HCT116 (cell line): ENCODE measurements around the gene CERS5. TPM values are rescaled to one million over a fixed set of nuclear protein-coding genes. Genes with fewer than 3 reads are reported as not detected.

Experiments
- ATAC-seq: fragments of 200-7000 bp; cut with Tn5 transposase; 2 replicates; pipeline ENCODE4 v1.9.1; 2020; ENCODE audit warnings: mild to moderate bottlenecking, moderate library complexity
- BruUV-seq: library from RNA; stranded (reverse); fragments of 400-500 nt; replicated peaks from 2 replicates; lab custom pipeline; 2021; lab: Mats Ljungman, UMichigan
- CTCF ChIA-PET: fragments of 300-600 bp; sonication (Branson Sonifier 250); formaldehyde crosslinking; loops from one replicate; lab custom pipeline; 2021; ENCODE audit warnings: antibody characterized with exemption; lab: Charles Lee
- POLR2A ChIA-PET: fragments of 300-600, 350-600 bp; sonication (Branson Sonifier 250); formaldehyde crosslinking; loops from one replicate; lab custom pipeline; 2021; ENCODE audit warnings: antibody characterized with exemption; lab: Charles Lee
- RAD21 ChIA-PET, 2 experiments: fragments of 300-600 bp; sonication (Branson Sonifier 250); formaldehyde crosslinking; loops; one replicate each; lab custom pipeline; 2023; ENCODE audit warnings: low total read pairs in 2 of 2; ENCODE audit not compliant: uncharacterized antibody in 2 of 2, unreplicated experiment in 2 of 2, low non-redundant PET in 1 of 2; lab: Charles Lee
- DNase-seq: peaks from one replicate; pipeline ENCODE4 v3.0.0-alpha.2; 2010; ENCODE audit warnings: low read depth, low spot score
- H2AFZ ChIP-seq: fragments of 200-600 bp; shearing (Covaris generic), sonication (generic); 2 replicates; pipeline ENCODE4 v1.6.1; 2017; ENCODE audit warnings: low read depth, mixed run types, mixed read lengths, antibody characterized with exemption, low read length; ENCODE audit not compliant: poor library complexity, severe bottlenecking
- H3K27ac ChIP-seq: 2 replicates; pipeline ENCODE4 v1.5.1; 2012; ENCODE audit warnings: low read depth, low read length
- H3K27me3 ChIP-seq: fragments of 200-600 bp; sonication (generic); 2 replicates; pipeline ENCODE4 v1.6.1; 2016; ENCODE audit warnings: mixed run types, low read length, mixed read lengths; ENCODE audit not compliant: insufficient read depth
- H3K36me3 ChIP-seq, 2 experiments: fragments of 200-500 bp in 1 of 2; fragments of 200-600 bp in 1 of 2; sonication (Bioruptor generic) in 1 of 2; sonication (generic) in 1 of 2; 2 replicates each; pipeline versions ENCODE4 v1.5.1 to v1.6.1; 2014 to 2016; ENCODE audit warnings: low read length in 2 of 2, inconsistent platforms in 1 of 2, mixed read lengths in 1 of 2, mixed run types in 1 of 2; ENCODE audit not compliant: insufficient read depth in 2 of 2, control insufficient read depth in 1 of 2
- H3K4me1 ChIP-seq, 2 experiments: fragments of 200-600 bp in 1 of 2; sonication (generic) in 1 of 2; 2 replicates each; pipeline versions ENCODE4 v1.5.1 to v1.6.1; 2012 to 2017; ENCODE audit warnings: low read length in 2 of 2, inconsistent platforms in 1 of 2, mild to moderate bottlenecking in 1 of 2, mixed read lengths in 1 of 2, mixed run types in 1 of 2, moderate library complexity in 1 of 2; ENCODE audit not compliant: insufficient read depth in 2 of 2, control insufficient read depth in 1 of 2
- H3K4me2 ChIP-seq: fragments of 200-600 bp; sonication (generic); 2 replicates; pipeline ENCODE4 v1.6.1; 2017; ENCODE audit warnings: mixed run types, low read length, mixed read lengths
- H3K4me3 ChIP-seq, 2 experiments: fragments of 200-600 bp in 1 of 2; sonication (generic) in 1 of 2; replicated peaks in 1 of 2; 2 replicates each; pipeline ENCODE4 v1.5.1; 2011 to 2016; ENCODE audit warnings: low read length in 2 of 2, control low read depth in 1 of 2, low read depth in 1 of 2, mild to moderate bottlenecking in 1 of 2, mixed read lengths in 1 of 2, mixed run types in 1 of 2
- H3K79me2 ChIP-seq: fragments of 200-600 bp; sonication (generic); 2 replicates; pipeline ENCODE4 v1.6.1; 2017; ENCODE audit warnings: mild to moderate bottlenecking, mixed run types, low read length, moderate library complexity, mixed read lengths; ENCODE audit not compliant: insufficient read depth
- H3K9ac ChIP-seq: fragments of 200-600 bp; sonication (generic); 2 replicates; pipeline ENCODE4 v1.6.1; 2016; ENCODE audit warnings: low read length, mixed read lengths
- H3K9me2 ChIP-seq: fragments of 200-600 bp; sonication (generic), shearing (Covaris generic); 2 replicates; pipeline ENCODE4 v1.6.1; 2017; ENCODE audit warnings: mixed run types, mild to moderate bottlenecking, moderate library complexity; ENCODE audit not compliant: insufficient read depth
- H3K9me3 ChIP-seq, 2 experiments: fragments of 200-500 bp in 1 of 2; fragments of 200-600 bp in 1 of 2; sonication (Bioruptor generic) in 1 of 2; sonication (generic) in 1 of 2; 2 replicates each; pipeline ENCODE4 v1.6.1; 2014 to 2017; ENCODE audit warnings: low read length in 2 of 2, mixed read lengths in 2 of 2, inconsistent platforms in 1 of 2, low read depth in 1 of 2, mild to moderate bottlenecking in 1 of 2, mixed run types in 1 of 2, moderate library complexity in 1 of 2; ENCODE audit not compliant: control insufficient read depth in 1 of 2, insufficient read depth in 1 of 2
- H4K20me1 ChIP-seq: fragments of 200-600 bp; sonication (generic), shearing (Covaris generic); 2 replicates; pipeline ENCODE4 v1.6.1; 2017; ENCODE audit warnings: mixed run types, mild to moderate bottlenecking, moderate library complexity; ENCODE audit not compliant: insufficient read depth
- ATF3 ChIP-seq: IDR thresholded peaks from 2 replicates; pipeline ENCODE4 v1.6.1; 2012
- CBX3 ChIP-seq: IDR thresholded peaks from 2 replicates; pipeline ENCODE4 v1.6.1; 2012; ENCODE audit warnings: low read depth
- CEBPB ChIP-seq: IDR thresholded peaks from 2 replicates; pipeline ENCODE4 v1.6.1; 2012; ENCODE audit warnings: low read depth
- CTCF ChIP-seq, 3 experiments: fragments of 200-600 bp in 1 of 3; sonication (generic) in 1 of 3; IDR thresholded peaks in 2 of 3; conservative IDR thresholded peaks in 1 of 3; 2 replicates each; pipeline ENCODE4 v1.5.1; 2012 to 2017; ENCODE audit warnings: low read depth in 2 of 3, low read length in 2 of 3, antibody characterized with exemption in 1 of 3, borderline replicate concordance in 1 of 3, control low read depth in 1 of 3, mild to moderate bottlenecking in 1 of 3, mixed read lengths in 1 of 3, mixed run types in 1 of 3, moderate library complexity in 1 of 3; ENCODE audit not compliant: insufficient read depth in 1 of 3
- EGR1 ChIP-seq: IDR thresholded peaks from 2 replicates; pipeline ENCODE4 v1.6.1; 2012; ENCODE audit warnings: low read depth
- ELF1 ChIP-seq: IDR thresholded peaks from 2 replicates; pipeline ENCODE4 v1.6.1; 2012; ENCODE audit warnings: low read depth, borderline replicate concordance
- JUND ChIP-seq: IDR thresholded peaks from 2 replicates; pipeline ENCODE4 v1.6.1; 2012
- REST ChIP-seq: IDR thresholded peaks from 2 replicates; pipeline ENCODE4 v1.6.1; 2012; ENCODE audit warnings: low read depth
- SRF ChIP-seq: IDR thresholded peaks from 2 replicates; pipeline ENCODE4 v1.6.1; 2012; ENCODE audit warnings: low read depth
- YY1 ChIP-seq: IDR thresholded peaks from 2 replicates; pipeline ENCODE4 v1.6.1; 2011; ENCODE audit warnings: low read length, low read depth, moderate library complexity, mild to moderate bottlenecking; ENCODE audit not compliant: insufficient replicate concordance; ENCODE audit errors: extremely low read depth
- ZBTB33 ChIP-seq: IDR thresholded peaks from 2 replicates; pipeline ENCODE4 v1.6.1; 2011; ENCODE audit warnings: mild to moderate bottlenecking, low read length, moderate library complexity; ENCODE audit not compliant: insufficient replicate concordance; ENCODE audit errors: extremely low read depth
- ZFX ChIP-seq: fragments of 450-650 bp; IDR thresholded peaks from 2 replicates; pipeline ENCODE4 v1.6.1; 2017
- intact Hi-C: fragments of 100-400 bp; cut with micrococcal nuclease; formaldehyde crosslinking; loops from 2 replicates; pipeline ENCODE4 v1.10.0; 2022
- total RNA-seq: library from RNA; stranded (reverse); gene quantifications from one replicate; pipeline ENCODE4 v1.2.1, GENCODE V29; 2021; ENCODE audit not compliant: unreplicated experiment

Gene CERS5
- total RNA-seq, 1 experiment from 2014 or later: 33.4 TPM

GRCh38 chr12:50205648-50206047, 38.5 kb upstream of the CERS5 start:
- RAD21 ChIA-PET: interaction anchor here in 1 of 2 experiments (1.1 kb wide), 1 partner anchor 109 kb away, joined by 3 read pairs; no protein-coding TSS in a partner anchor
- no peaks in the 10 kb centered on the region for H3K9me2 ChIP-seq
- H3K4me2 ChIP-seq: no peak overlapping the region
- BruUV-seq: no TSS peak
- ATAC-seq (no peak), DNase-seq (no peak)
- no peaks in the 10 kb centered on the region for H3K9me3 ChIP-seq
- H3K27ac ChIP-seq: no peak overlapping the region
- peaks cover 2 to 8% of the 10 kb centered on the region in 2 experiments; a peak in 3 of 4 replicates for H3K36me3 ChIP-seq
- no peak for TF ChIP-seq CTCF (IDR thresholded peaks at IDR 0.05 in 2 of 3, conservative IDR thresholded peaks at IDR 0.05 in 1 of 3; ENCODE audit: borderline replicate concordance in 1 of 3, insufficient read depth in 1 of 3, low read depth in 2 of 3, low read length in 2 of 3)
- TF ChIP-seq ATF3: no peak
- TF ChIP-seq SRF: no peak
- no peak for TF ChIP-seq EGR1
- TF ChIP-seq CBX3: no peak
- TF ChIP-seq ZFX: no peak
- TF ChIP-seq ZBTB33: no peak
- TF ChIP-seq ELF1: no peak
- no peak for TF ChIP-seq JUND
- no peak for TF ChIP-seq YY1
- no peak for TF ChIP-seq CEBPB
- no peak for TF ChIP-seq REST
- peaks cover 34% of the 10 kb centered on the region for H3K79me2 ChIP-seq
- H3K9ac ChIP-seq: no peak overlapping the region
- H2AFZ ChIP-seq: no peak overlapping the region
- POLR2A ChIA-PET: interaction anchor here (1.0 kb wide), 1 partner anchor 121 kb away, joined by 4 read pairs; the partner anchor contains the start of gene SMARCD1
- H3K4me1 ChIP-seq: peaks cover 31 to 68% of the 10 kb centered on the region in 2 experiments
- H4K20me1 ChIP-seq: no peaks in the 10 kb centered on the region
- no peak overlapping the region for H3K4me3 ChIP-seq
- H3K27me3 ChIP-seq: no peaks in the 10 kb centered on the region
- CTCF ChIA-PET: interaction anchor here (1.2 kb wide), 1 partner anchor 94 kb away, joined by 4 read pairs; the partner anchor contains the start of gene COX14
- intact Hi-C loops: no loop called here
